Smooth muscle cell (in vitro differentiated cells): ENCODE data around the gene FAM72C. TPM values are rescaled to one million over a fixed set of nuclear protein-coding genes. Genes with fewer than 3 reads are reported as not detected.
"Not testable (repeated sequence)": the region's sequence is repeated elsewhere in the genome, so short reads cannot be mapped to it uniquely, and the experiment has no call there.

ENCODE experiments used
- DNase-seq: peaks from one replicate; lab custom pipeline; 2025; ENCODE audit not compliant: unreplicated experiment; lab: John Stamatoyannopoulos, UW
- H2AFZ ChIP-seq: fragments of 200-600 bp; sonication (generic); 2 replicates; pipeline ENCODE4 v1.6.0; 2016; ENCODE audit warnings: antibody characterized with exemption, low read depth, mild to moderate bottlenecking
- H3F3A ChIP-seq: fragments of 200-600 bp; sonication (generic); 2 replicates; pipeline ENCODE4 v1.6.0; 2017; ENCODE audit warnings: antibody characterized with exemption, low read depth
- H3K27ac ChIP-seq: fragments of 200-600 bp; sonication (generic); 2 replicates; pipeline ENCODE4 v1.5.1; 2016; ENCODE audit warnings: low read depth, mild to moderate bottlenecking
- H3K27me3 ChIP-seq: fragments of 200-600 bp; sonication (generic); 2 replicates; pipeline ENCODE4 v1.6.1; 2016; ENCODE audit warnings: low read depth, mild to moderate bottlenecking
- H3K36me3 ChIP-seq: fragments of 200-600 bp; sonication (generic); 2 replicates; pipeline ENCODE4 v1.5.1; 2016; ENCODE audit warnings: low read depth
- H3K4me1 ChIP-seq: fragments of 200-600 bp; sonication (generic); 2 replicates; pipeline ENCODE4 v1.5.1; 2016; ENCODE audit warnings: low read depth
- H3K4me2 ChIP-seq: fragments of 200-600 bp; sonication (generic); 2 replicates; pipeline ENCODE4 v1.6.0; 2016; ENCODE audit warnings: mild to moderate bottlenecking
- H3K4me3 ChIP-seq: fragments of 200-600 bp; sonication (generic); 2 replicates; pipeline ENCODE4 v1.5.1; 2016; ENCODE audit warnings: mild to moderate bottlenecking
- H3K79me2 ChIP-seq: fragments of 200-600 bp; sonication (generic); 2 replicates; pipeline ENCODE4 v1.6.0; 2016; ENCODE audit warnings: low read depth, mild to moderate bottlenecking
- H3K9ac ChIP-seq: fragments of 200-600 bp; sonication (generic); 2 replicates; pipeline ENCODE4 v1.6.0; 2016; ENCODE audit warnings: low read depth
- H3K9me3 ChIP-seq: fragments of 200-600 bp; sonication (generic); replicated peaks from 2 replicates; pipeline ENCODE4 v1.5.1; 2016; ENCODE audit warnings: low read depth
- H4K20me1 ChIP-seq: fragments of 200-600 bp; sonication (generic); 2 replicates; pipeline ENCODE4 v1.6.0; 2016; ENCODE audit warnings: low read depth
- WGBS: methylation state at CpG from one replicate; pipeline ENCODE4 v1.1.7; 2016; ENCODE audit warnings: low lambda C conversion rate; 5-methylcytosine and 5-hydroxymethylcytosine counted together
- polyA plus RNA-seq: library from polyadenylated mRNA; unstranded; fragments of >200 nt; fragmentation: Nextera tagmentation; extraction: Ambion mirVana; gene quantifications from 2 replicates; pipeline ENCODE4 v1.2.1, GENCODE V29; 2016
- total RNA-seq: library from RNA; depleted of rRNA; stranded (reverse); fragments of >200 nt; gene quantifications from 2 replicates; pipeline ENCODE4 v1.2.3, GENCODE V29; 2014

Gene FAM72C
- total and polyA plus RNA-seq, 2 experiments from 2014 or later = 0.51 TPM; not detected in 1

- not testable (repeated sequence) for H3F3A ChIP-seq, H3K4me3 ChIP-seq, H3K4me1 ChIP-seq, H3K27ac ChIP-seq, H2AFZ ChIP-seq, H3K27me3 ChIP-seq, H3K79me2 ChIP-seq, H3K9me3 ChIP-seq, DNase-seq, H3K9ac ChIP-seq, H3K36me3 ChIP-seq, H3K4me2 ChIP-seq, H4K20me1 ChIP-seq
- WGBS = no CpG with 5 or more reads among the region's 2 CpGs
Measured at GRCh38 chr1:143964294-143964693, 7.5 kb downstream of the FAM72C start.

DNA sequence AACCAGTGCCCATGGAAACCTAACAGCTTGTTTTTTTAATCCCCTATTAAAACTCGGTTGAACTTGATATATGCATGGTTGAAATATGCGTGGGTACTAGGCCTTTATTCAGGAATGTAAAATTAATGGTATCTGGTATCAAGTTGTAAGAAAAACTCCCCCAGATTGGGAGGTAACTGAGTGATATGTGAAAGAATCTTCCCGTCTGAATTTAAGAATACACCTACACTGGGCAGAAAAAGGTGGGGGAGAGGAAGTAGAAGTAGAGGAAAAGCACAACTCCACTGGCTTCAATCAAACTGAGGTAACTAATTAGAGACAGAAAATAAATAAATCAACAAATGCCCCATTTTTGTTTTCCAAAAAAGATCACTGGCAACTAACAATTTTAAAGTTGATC lies 15.9 kb downstream of the FAM72C start:
- not testable (repeated sequence) for H3K4me1 ChIP-seq, H4K20me1 ChIP-seq, H3K4me2 ChIP-seq, H3K4me3 ChIP-seq, H3K9me3 ChIP-seq, H3K27me3 ChIP-seq, H3K36me3 ChIP-seq, DNase-seq, H2AFZ ChIP-seq, H3K9ac ChIP-seq, H3K27ac ChIP-seq, H3K79me2 ChIP-seq, H3F3A ChIP-seq
- WGBS = no CpG with 5 or more reads among the region's 3 CpGs

DNA sequence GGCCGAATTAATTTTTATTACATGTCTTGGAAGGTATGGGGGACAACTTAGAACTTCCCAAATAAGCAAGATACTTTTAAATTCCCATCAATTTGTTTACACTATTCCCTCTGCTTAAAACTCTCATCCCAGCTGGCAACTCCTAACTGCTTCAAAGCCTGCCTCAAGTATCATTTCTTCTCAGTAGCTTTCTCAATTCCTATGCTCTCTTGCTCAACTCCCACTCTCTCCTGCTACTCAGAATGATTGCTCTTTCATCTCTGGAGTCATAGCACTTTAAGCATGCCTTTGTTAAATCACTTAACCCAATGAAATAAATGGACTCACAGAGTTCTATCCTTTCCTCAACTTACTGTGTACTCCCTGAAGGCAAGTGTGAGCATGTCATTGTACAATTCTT lies 18.9 kb downstream of the FAM72C start:
- H3K27me3 ChIP-seq, H3K79me2 ChIP-seq, H4K20me1 ChIP-seq, DNase-seq, H3K27ac ChIP-seq, H3K4me3 ChIP-seq, H3K4me1 ChIP-seq, H3K36me3 ChIP-seq, H3K9me3 ChIP-seq, H3K9ac ChIP-seq, H2AFZ ChIP-seq, H3K4me2 ChIP-seq, H3F3A ChIP-seq: not testable (repeated sequence)
- WGBS = no CpG with 5 or more reads among the region's 1 CpG

DNA sequence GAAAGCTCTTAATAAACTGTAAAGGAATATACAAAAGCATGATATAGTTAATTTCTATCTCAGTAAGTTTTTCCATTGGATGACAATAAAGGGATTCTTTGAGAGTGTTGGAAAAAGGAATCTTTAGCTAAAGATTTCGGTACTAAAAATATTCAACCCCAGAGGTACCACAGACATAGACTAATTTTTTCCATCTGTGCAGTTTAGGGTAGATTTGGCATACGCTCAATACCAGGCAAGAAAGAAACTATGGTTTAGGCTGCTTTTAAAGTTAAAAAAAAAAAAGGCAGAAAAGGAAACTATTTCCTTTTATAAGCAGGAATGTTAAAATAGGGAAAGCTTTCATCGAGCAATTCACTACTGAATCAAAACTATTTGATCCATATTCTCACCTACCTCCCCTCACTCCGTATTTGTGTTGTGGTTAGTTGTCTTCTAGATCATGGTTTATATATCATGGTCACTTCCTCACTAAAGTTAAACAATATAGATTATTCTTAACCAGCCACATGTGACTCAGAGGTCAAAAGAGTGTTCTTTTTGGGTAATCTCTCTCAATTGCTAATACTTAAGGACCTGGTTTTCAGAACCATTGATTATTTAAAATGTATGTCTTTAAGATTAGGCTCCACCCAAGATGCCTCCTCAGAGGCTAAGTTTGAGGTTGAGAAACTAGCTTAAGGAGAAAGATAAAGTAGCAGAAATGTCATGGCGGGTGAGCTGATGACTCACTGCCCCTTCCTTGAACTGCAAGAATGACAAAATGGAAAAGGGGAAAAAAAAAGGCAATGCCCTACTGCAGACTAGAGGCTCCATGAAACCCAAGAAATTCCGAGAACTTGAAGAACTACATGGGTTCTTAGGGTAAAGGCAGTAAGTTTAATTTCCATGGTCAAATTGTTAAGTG lies 20.0 kb downstream of the FAM72C start:
- no CpG with 5 or more reads among the region's 6 CpGs for WGBS
- H3K9ac ChIP-seq, H3K27me3 ChIP-seq, H2AFZ ChIP-seq, H3K27ac ChIP-seq, H3F3A ChIP-seq, H3K9me3 ChIP-seq, H3K79me2 ChIP-seq, DNase-seq, H3K4me1 ChIP-seq, H3K36me3 ChIP-seq, H3K4me2 ChIP-seq, H4K20me1 ChIP-seq, H3K4me3 ChIP-seq: not testable (repeated sequence)

DNA sequence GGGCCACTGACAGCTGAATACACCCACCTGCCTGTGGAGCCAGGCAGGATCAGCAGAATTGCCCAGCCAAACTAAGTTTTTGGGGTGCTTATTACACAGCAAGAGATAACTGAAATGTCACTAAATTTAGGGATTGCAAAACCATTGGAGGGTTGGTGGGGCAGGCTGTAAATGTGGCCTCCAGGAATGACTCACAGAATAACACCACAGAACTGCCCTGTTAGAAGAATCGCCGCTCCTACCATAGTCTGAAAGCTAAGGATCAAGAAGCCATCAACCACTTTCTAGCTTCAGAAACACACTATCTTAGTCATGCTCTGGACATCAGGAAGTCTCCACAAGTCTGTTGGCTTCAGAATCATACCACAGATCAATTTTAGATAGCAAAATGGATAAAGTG lies 24.0 kb downstream of the FAM72C start:
- H2AFZ ChIP-seq, H3K9ac ChIP-seq, H3K27me3 ChIP-seq, H4K20me1 ChIP-seq, H3K79me2 ChIP-seq, H3K27ac ChIP-seq, H3K4me3 ChIP-seq, H3F3A ChIP-seq, H3K4me2 ChIP-seq, H3K36me3 ChIP-seq, H3K4me1 ChIP-seq, DNase-seq, H3K9me3 ChIP-seq: not testable (repeated sequence)
- WGBS = no CpG with 5 or more reads among the region's 2 CpGs

- H3K79me2 ChIP-seq, H3K36me3 ChIP-seq, H2AFZ ChIP-seq, H3K27me3 ChIP-seq, H3K9me3 ChIP-seq, H4K20me1 ChIP-seq, H3K9ac ChIP-seq, H3K4me3 ChIP-seq, H3K27ac ChIP-seq, DNase-seq, H3K4me2 ChIP-seq, H3K4me1 ChIP-seq, H3F3A ChIP-seq: not testable (repeated sequence)
- WGBS = no CpG with 5 or more reads among the region's 3 CpGs
Measured at GRCh38 chr1:143945253-143945652, 26.5 kb downstream of the FAM72C start.

GRCh38 chr1:143944576-143945240 lies 27.1 kb downstream of the FAM72C start:
- not testable (repeated sequence) for H3K79me2 ChIP-seq, H3K9ac ChIP-seq, H3K4me2 ChIP-seq, H3K4me1 ChIP-seq, H4K20me1 ChIP-seq, H3K27me3 ChIP-seq, H2AFZ ChIP-seq, H3K9me3 ChIP-seq, H3K36me3 ChIP-seq, H3F3A ChIP-seq, H3K4me3 ChIP-seq, DNase-seq, H3K27ac ChIP-seq
- WGBS = no CpG with 5 or more reads among the region's 5 CpGs

DNA sequence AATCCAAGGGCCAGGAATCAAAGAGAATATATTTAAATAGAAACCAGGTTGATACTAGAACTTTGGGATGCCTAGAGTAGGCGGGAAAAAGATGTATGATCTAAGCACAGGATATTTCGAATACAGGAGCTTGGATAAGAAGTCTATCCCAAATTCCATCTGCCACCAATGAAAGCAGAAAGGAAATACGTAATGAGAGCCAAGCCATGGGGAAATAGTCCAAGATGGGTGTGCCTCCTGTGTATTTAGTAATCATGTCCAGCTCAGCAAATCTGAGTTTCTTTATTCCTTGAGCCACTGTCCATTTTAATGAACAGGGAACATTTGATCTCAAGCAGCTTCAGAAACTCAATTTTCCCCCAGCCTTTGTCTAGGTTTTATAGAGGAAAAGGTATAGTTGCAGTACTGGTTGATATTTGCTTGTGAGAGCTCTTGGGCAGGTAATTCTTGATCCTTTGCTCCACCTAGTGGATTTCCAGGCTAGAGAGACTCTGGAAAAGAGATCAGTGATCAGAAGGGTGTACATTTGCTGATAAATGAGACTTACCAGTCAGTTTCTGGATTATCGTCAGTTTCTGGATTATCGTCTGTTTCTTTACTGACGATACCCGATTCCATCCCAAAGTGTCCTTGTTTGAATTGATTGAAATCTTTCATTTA lies 28.3 kb downstream of the FAM72C start:
- not testable (repeated sequence) for H3K9me3 ChIP-seq, H4K20me1 ChIP-seq, H3K9ac ChIP-seq, H2AFZ ChIP-seq, H3K27ac ChIP-seq, H3K4me3 ChIP-seq, H3K27me3 ChIP-seq, H3K36me3 ChIP-seq, H3K4me1 ChIP-seq, H3K79me2 ChIP-seq, DNase-seq, H3K4me2 ChIP-seq, H3F3A ChIP-seq
- WGBS = no CpG with 5 or more reads among the region's 7 CpGs
